Stimulated activated CD4-positive, alpha-beta T cell treated with anti-CD3 and anti-CD28 coated beads, Interleukin-4, amount 100 ng/mL, for 4 hours (primary cell): ENCODE results near the gene ANKH.

ENCODE experiments used
- DNase-seq, 2 experiments: peaks; one replicate each; pipeline ENCODE4 v3.0.0-alpha.2; 2020

The ANKH gene

GRCh38 chr5:14678773-14679334 lies 192.7 kb downstream of the ANKH start:
- no peak for DNase-seq

GRCh38 chr5:14676320-14676719 lies 195.3 kb downstream of the ANKH start:
- DNase-seq: no peak

GRCh38 chr5:14675865-14676300 lies 195.7 kb downstream of the ANKH start:
- DNase-seq: no peak

- DNase-seq: no peak
Observed at GRCh38 chr5:14674983-14675854, 196.4 kb downstream of the ANKH start.

GRCh38 chr5:14673443-14673842 lies 198.1 kb downstream of the ANKH start:
- no peak for DNase-seq

- no peak for DNase-seq
Observed at GRCh38 chr5:14672484-14673394, 198.8 kb downstream of the ANKH start.

GRCh38 chr5:14672082-14672481 lies 199.5 kb downstream of the ANKH start:
- no peak for DNase-seq

GRCh38 chr5:14671414-14671813 lies 200.2 kb downstream of the ANKH start:
- no peak for DNase-seq

GRCh38 chr5:14669975-14670374 lies 201.6 kb downstream of the ANKH start:
- no peak for DNase-seq

- DNase-seq: no peak
Observed at GRCh38 chr5:14669415-14669814, 202.2 kb downstream of the ANKH start.

- no peak for DNase-seq
Observed at GRCh38 chr5:14668181-14668591, 203.4 kb downstream of the ANKH start.

GRCh38 chr5:14667770-14668169 lies 203.8 kb downstream of the ANKH start:
- DNase-seq: no peak

GRCh38 chr5:14667290-14667689 lies 204.3 kb downstream of the ANKH start:
- no peak for DNase-seq

GRCh38 chr5:14666357-14666756 lies 205.2 kb downstream of the ANKH start:
- no peak for DNase-seq

GRCh38 chr5:14665949-14666348 lies 205.6 kb downstream of the ANKH start:
- peak; percentile 23 to 47 for DNase-seq

- DNase-seq: no peak
Observed at GRCh38 chr5:14665101-14665822, 206.3 kb downstream of the ANKH start.

- DNase-seq: peak; percentile 82 to 88
Observed at GRCh38 chr5:14664270-14665100, 207.1 kb downstream of the ANKH start, which contains the start of gene OTULIN. TSS of gene OTULIN (plus strand) at chr5:14664718. CDS start at chr5:14664826, 108 bp downstream.

- DNase-seq: no peak
Observed at GRCh38 chr5:14663734-14664269, 207.8 kb downstream of the ANKH start.

- no peak for DNase-seq
Observed at GRCh38 chr5:14662721-14663260, 208.8 kb downstream of the ANKH start.

GRCh38 chr5:14660833-14661232 lies 210.7 kb downstream of the ANKH start:
- DNase-seq: no peak
